Airway epithelial cell (primary cell): ENCODE measurements around the gene MYBBP1A. TPM values are rescaled to one million over a fixed set of nuclear protein-coding genes. Genes with fewer than 3 reads are reported as not detected.

ENCODE experiments used
- total RNA-seq: library from RNA; depleted of rRNA; stranded (reverse); fragments of >200 nt; gene quantifications from 2 replicates; pipeline ENCODE4 v1.2.3, GENCODE V29; 2015

The MYBBP1A gene, protein sequence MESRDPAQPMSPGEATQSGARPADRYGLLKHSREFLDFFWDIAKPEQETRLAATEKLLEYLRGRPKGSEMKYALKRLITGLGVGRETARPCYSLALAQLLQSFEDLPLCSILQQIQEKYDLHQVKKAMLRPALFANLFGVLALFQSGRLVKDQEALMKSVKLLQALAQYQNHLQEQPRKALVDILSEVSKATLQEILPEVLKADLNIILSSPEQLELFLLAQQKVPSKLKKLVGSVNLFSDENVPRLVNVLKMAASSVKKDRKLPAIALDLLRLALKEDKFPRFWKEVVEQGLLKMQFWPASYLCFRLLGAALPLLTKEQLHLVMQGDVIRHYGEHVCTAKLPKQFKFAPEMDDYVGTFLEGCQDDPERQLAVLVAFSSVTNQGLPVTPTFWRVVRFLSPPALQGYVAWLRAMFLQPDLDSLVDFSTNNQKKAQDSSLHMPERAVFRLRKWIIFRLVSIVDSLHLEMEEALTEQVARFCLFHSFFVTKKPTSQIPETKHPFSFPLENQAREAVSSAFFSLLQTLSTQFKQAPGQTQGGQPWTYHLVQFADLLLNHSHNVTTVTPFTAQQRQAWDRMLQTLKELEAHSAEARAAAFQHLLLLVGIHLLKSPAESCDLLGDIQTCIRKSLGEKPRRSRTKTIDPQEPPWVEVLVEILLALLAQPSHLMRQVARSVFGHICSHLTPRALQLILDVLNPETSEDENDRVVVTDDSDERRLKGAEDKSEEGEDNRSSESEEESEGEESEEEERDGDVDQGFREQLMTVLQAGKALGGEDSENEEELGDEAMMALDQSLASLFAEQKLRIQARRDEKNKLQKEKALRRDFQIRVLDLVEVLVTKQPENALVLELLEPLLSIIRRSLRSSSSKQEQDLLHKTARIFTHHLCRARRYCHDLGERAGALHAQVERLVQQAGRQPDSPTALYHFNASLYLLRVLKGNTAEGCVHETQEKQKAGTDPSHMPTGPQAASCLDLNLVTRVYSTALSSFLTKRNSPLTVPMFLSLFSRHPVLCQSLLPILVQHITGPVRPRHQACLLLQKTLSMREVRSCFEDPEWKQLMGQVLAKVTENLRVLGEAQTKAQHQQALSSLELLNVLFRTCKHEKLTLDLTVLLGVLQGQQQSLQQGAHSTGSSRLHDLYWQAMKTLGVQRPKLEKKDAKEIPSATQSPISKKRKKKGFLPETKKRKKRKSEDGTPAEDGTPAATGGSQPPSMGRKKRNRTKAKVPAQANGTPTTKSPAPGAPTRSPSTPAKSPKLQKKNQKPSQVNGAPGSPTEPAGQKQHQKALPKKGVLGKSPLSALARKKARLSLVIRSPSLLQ (N-terminal part only)
- 83.9 and 100 TPM in 2 replicates for total RNA-seq

GRCh38 chr17:4554997-4555799, at the start of gene MYBBP1A:
MYBBP1A (minus strand) TSS chr17:4555384; CDS start chr17:4555324, 60 bp downstream.

DNA sequence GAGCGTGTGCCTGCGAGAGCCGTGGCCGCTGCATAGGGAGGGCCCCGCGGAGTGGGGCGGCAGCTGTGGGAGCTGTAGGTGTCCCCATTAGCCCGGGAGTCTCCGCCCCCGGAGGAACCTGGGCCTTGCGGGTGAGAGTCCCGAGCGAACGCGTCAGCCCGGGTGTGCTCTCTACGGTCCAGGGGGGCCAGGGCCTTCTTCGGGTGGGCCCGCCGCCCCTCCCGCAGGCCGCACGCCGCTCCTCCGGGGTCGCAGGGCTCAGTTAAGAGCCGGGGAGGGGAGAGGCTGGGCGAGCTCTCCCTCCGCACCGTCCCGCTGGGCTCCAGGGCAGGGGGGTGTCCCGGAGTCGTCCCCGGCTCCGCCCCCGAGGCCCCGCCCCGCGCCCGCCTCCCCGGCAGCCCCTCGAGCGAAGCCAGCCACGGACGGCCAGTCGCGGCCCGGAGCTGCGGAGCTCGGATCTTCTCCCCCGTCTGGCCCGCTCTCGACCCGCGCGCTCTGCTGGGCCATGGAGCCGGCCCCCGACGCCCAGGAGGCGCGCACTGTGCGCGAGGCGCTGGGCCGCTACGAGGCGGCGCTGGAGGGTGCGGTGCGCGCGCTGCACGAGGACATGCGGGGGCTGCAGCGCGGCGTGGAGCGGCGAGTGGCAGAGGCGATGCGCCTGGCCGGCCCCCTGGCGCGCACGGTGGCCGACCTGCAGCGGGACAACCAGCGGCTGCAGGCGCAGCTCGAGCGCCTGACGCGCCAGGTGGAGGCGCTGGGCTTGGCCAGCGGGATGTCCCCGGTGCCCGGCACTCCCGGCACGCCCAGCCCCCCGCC, 29.1 kb upstream of the MYBBP1A start, which contains the start of gene SMTNL2:
Gene SMTNL2 (plus strand): TSS at position 429 of the 816 bp plus-strand sequence. CDS start 77 bp downstream, at position 506.

GRCh38 chr17:4560421-4560820, 5.2 kb upstream of the MYBBP1A start, which contains the start of gene GGT6:
GGT6 (minus strand) TSS chr17:4560577; CDS start chr17:4560521, 56 bp downstream.

GRCh38 chr17:4498461-4499397, 56.5 kb downstream of the MYBBP1A start, which contains the start of gene SPNS2:
SPNS2 (plus strand) TSS chr17:4498881; CDS start chr17:4499048, 167 bp downstream.

Other genes starting within 250 kb of the MYBBP1A start
- 56.0 and 65.2 TPM in 2 replicates for gene UBE2G1, start 188.7 kb downstream of the MYBBP1A start, total RNA-seq
- gene SPNS3, start 121.4 kb downstream of the MYBBP1A start, total RNA-seq: not detected in 2 replicates
- gene SPNS2, start 56.5 kb downstream of the MYBBP1A start, total RNA-seq: 1.6 and 3.4 TPM in 2 replicates
- gene GGT6, start 5.2 kb upstream of the MYBBP1A start, total RNA-seq: 10.9 and 29.8 TPM in 2 replicates
- not detected in 2 replicates for gene SMTNL2, start 29.1 kb upstream of the MYBBP1A start, total RNA-seq
- not detected in 2 replicates for gene ALOX15, start 86.3 kb upstream of the MYBBP1A start, total RNA-seq
- gene PELP1, start 148.8 kb upstream of the MYBBP1A start, total RNA-seq: 33.1 and 34.1 TPM in 2 replicates
- gene ARRB2, start 155.2 kb upstream of the MYBBP1A start, total RNA-seq: 10.1 and 15.7 TPM in 2 replicates
- gene MED11, start 176.0 kb upstream of the MYBBP1A start, total RNA-seq: 25.0 and 28.1 TPM in 2 replicates
- 0.28 TPM in 1 of 2 replicates, not detected in the other for gene ZMYND15, start 184.4 kb upstream of the MYBBP1A start, total RNA-seq
- gene CXCL16, start 184.5 kb upstream of the MYBBP1A start, total RNA-seq: 16.3 and 16.7 TPM in 2 replicates
- gene TM4SF5, start 216.5 kb upstream of the MYBBP1A start, total RNA-seq: not detected in 2 replicates
- 4.0 TPM in 1 of 2 replicates, not detected in the other for gene VMO1, start 231.0 kb upstream of the MYBBP1A start, total RNA-seq
- not detected in 2 replicates for gene GLTPD2, start 233.6 kb upstream of the MYBBP1A start, total RNA-seq
- 270 and 310 TPM in 2 replicates for gene PSMB6, start 240.8 kb upstream of the MYBBP1A start, total RNA-seq